ENCODE results near the gene PPP1R36.

DNA sequence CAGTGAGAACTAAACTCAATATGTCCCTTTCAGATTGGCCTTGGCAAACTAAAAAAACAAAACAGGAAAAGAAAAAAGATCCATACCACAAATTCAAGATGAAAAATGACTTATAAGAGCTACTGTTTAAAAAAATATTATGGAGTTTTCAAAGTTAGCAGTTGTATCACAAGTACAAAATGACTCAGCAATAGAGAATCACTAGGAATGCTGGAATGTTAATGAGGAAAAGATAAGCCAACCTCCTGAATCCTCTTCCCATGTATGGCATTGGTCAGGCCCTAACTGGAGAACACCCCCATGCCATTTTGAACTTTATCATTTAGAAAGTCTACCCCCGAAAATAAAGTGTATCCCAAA, 62.2 kb downstream of the PPP1R36 start:
- no peak for TF ChIP-seq FOXM1 (IDR thresholded peaks at IDR 0.05; ENCODE audit: borderline replicate concordance)
- no peak for TF ChIP-seq NFRKB (IDR thresholded peaks at IDR 0.05)
- no peak for TF ChIP-seq PKNOX1 (IDR thresholded peaks at IDR 0.05)
- no peak for TF ChIP-seq ZNF384 (IDR thresholded peaks at IDR 0.05)
- TF ChIP-seq ELF4 (IDR thresholded peaks at IDR 0.05), result no peak
- no peak for TF ChIP-seq SUZ12 (IDR thresholded peaks at IDR 0.05)
- no peak for TF ChIP-seq SP1 (IDR thresholded peaks at IDR 0.05)
- no peak for TF ChIP-seq FOXA1 (IDR thresholded peaks at IDR 0.05)
- TF ChIP-seq TARDBP (IDR thresholded peaks at IDR 0.05), result no peak
- no peak for TF ChIP-seq CTBP1 (IDR thresholded peaks at IDR 0.05; ENCODE audit: borderline replicate concordance)
- TF ChIP-seq HDGF (IDR thresholded peaks at IDR 0.05; ENCODE audit: borderline replicate concordance), result no peak
- no peak for TF ChIP-seq LEF1 (IDR thresholded peaks at IDR 0.05; ENCODE audit: borderline replicate concordance)
- TF ChIP-seq ARNT (IDR thresholded peaks at IDR 0.05), result no peak

All from HEK293T (cell line).